K562 (cell line): ENCODE measurements around the gene MICU1. TPM values are rescaled to one million over a fixed set of nuclear protein-coding genes. Genes with fewer than 3 reads are reported as not detected.

Experiments used
- AFF4 ChIP-seq: sonication (generic); formaldehyde crosslinking; IDR thresholded peaks from 2 replicates; pipeline ENCODE4 v1.8.0; 2023; ENCODE audit warnings: mild to moderate bottlenecking, missing genetic modification reagents
- BRD9 ChIP-seq: fragments of 450-650 bp; IDR thresholded peaks from 2 replicates; pipeline ENCODE4 v1.6.1; 2018; ENCODE audit warnings: low read depth; ENCODE audit not compliant: partially characterized antibody
- CHD1 ChIP-seq: fragments of 200-600 bp; sonication (generic); IDR thresholded peaks from one replicate; pipeline ENCODE4 v1.6.1; 2012; ENCODE audit warnings: mild to moderate bottlenecking, moderate library complexity, low read length, inconsistent platforms
- CHD2 ChIP-seq: IDR thresholded peaks from 2 replicates; pipeline ENCODE4 v1.6.1; 2011; ENCODE audit warnings: low read depth, low read length
- E2F8 ChIP-seq: fragments of 450-650 bp; IDR thresholded peaks from 2 replicates; pipeline ENCODE4 v1.7.1; 2018; ENCODE audit warnings: mild to moderate bottlenecking, low read depth; ENCODE audit not compliant: partially characterized antibody
- ESRRB ChIP-seq: fragments of 250-450 bp; sonication (Bioruptor Pico); IDR thresholded peaks from 2 replicates; pipeline ENCODE4 v1.5.0; 2020; ENCODE audit warnings: mild to moderate bottlenecking, moderate library complexity, borderline replicate concordance
- FOS ChIP-seq: IDR thresholded peaks from 3 replicates; pipeline ENCODE4 v1.6.1; 2011; ENCODE audit not compliant: insufficient read length; ENCODE audit errors: extremely low read depth
- HDGF ChIP-seq: fragments of 450-650 bp; IDR thresholded peaks from 2 replicates; pipeline ENCODE4 v1.6.1; 2016
- KDM5B ChIP-seq: fragments of 200-600 bp; sonication (generic); IDR thresholded peaks from 2 replicates; pipeline ENCODE4 v1.6.1; 2012; ENCODE audit warnings: low read depth, mild to moderate bottlenecking, moderate library complexity, low read length, control low read depth, inconsistent platforms; ENCODE audit not compliant: insufficient replicate concordance
- MBD2 ChIP-seq: sonication (generic); IDR thresholded peaks from 2 replicates; pipeline ENCODE4 v1.6.1; 2016; ENCODE audit warnings: low read depth, borderline replicate concordance
- NEUROD1 ChIP-seq: fragments of 150-350 bp; IDR thresholded peaks from 2 replicates; pipeline ENCODE4 v1.6.1; 2014; ENCODE audit warnings: borderline replicate concordance, low read length, low read depth; ENCODE audit not compliant: partially characterized antibody
- RB1 ChIP-seq: fragments of 450-650 bp; IDR thresholded peaks from 2 replicates; pipeline ENCODE4 v1.6.1; 2017; ENCODE audit warnings: low read depth, mild to moderate bottlenecking
- SRSF9 ChIP-seq: fragments of 200-400 bp; formaldehyde crosslinking; IDR thresholded peaks from 2 replicates; pipeline ENCODE4 v1.6.1; 2017; ENCODE audit warnings: low read depth, low read length, borderline replicate concordance
- ZFP36 ChIP-seq: fragments of 150-350 bp; IDR thresholded peaks from 2 replicates; pipeline ENCODE4 v1.6.1; 2018; ENCODE audit warnings: low read length, low read depth; ENCODE audit not compliant: partially characterized antibody
- ZNF24 ChIP-seq: fragments of 450-650 bp; IDR thresholded peaks from 2 replicates; pipeline ENCODE4 v1.6.1; 2016
- ZNF316 ChIP-seq: fragments of 450-650 bp; IDR thresholded peaks from 2 replicates; pipeline ENCODE4 v1.6.1; 2016
- ZNF655 ChIP-seq: fragments of 250-450 bp; sonication (Bioruptor Pico); IDR thresholded peaks from 2 replicates; pipeline ENCODE4 v1.5.0; 2021
- polyA plus RNA-seq, 8 experiments: library from polyadenylated mRNA; depleted of rRNA in 4 of 8; stranded (reverse) in 5 of 8; unstranded in 3 of 8; fragments of >200 nt; fragmentation: Nextera tagmentation in 2 of 8; fragmentation: Illumina TruSeq in 1 of 8; extraction: Ambion mirVana in 2 of 8; extraction: Trizol in 1 of 8; gene quantifications; 2 replicates each; pipeline versions ENCODE4 v1.2.1 to v1.2.3, GENCODE V29; 2011 to 2014; ENCODE audit warnings: inconsistent platforms in 1 of 8, missing spikeins in 1 of 8
- total RNA-seq, 7 experiments: library from RNA; depleted of rRNA in 6 of 7; stranded (reverse); fragments of >200 nt in 6 of 7; fragmentation: Illumina TruSeq in 2 of 7; extraction: Trizol in 2 of 7; gene quantifications; 2 replicates each; pipeline versions ENCODE4 v1.2.1 to v1.2.3, GENCODE V29; 2011 to 2021; ENCODE audit warnings: low replicate concordance in 1 of 7
- TF ChIP-seq, protein P1 (sequence below): fragments of 250-450 bp; sonication (Bioruptor Pico); IDR thresholded peaks from 2 replicates; pipeline ENCODE4 v1.5.0; 2021; ENCODE audit warnings: mild to moderate bottlenecking, borderline replicate concordance

Gene MICU1
- total and polyA plus RNA-seq, 9 of the 15 experiments (the other 6 are each of a cell fraction or from before 2014, with no cell fraction given), result 29.3 to 76.8 (median 48.4) TPM

DNA sequence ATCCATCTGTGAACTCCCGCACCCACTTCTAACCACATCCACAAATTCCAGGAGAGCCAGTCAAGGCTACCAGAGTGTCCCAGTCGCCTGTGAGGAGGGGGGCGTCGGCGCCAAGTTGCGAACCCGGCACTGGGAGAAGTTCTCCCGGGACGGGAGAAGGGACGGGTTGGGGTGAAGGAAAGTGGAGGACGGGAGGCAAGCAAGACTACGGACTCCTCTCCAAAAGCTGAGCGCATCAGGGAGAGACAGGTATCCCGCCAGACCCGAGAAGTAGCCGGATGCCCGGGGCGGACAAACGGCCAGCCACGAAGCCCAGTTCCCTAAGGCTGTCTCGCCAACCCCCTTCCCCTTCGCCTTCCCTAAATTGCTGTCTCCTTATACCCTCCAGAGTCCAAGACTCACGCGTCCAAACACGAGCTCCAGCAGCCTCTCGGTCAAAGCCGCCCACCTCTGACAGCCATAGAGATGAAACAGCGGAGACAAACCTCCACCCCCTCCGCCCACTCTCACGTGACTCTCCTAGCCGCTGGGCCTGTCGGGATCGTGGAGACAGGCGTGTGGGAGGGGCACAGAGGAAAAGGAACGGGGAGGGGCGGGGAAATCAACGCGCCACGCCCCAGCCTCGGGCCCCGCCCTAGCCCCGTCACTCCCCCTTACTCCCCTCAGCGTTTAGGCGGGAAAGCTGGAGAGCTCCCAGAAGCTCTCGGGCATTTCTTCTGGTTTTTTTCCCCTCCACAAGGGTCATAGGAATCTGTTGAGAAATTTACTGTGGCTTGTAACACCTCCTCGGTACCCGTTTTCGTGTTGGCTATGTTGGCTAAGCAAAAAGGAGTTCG, at the start of gene MICU1 (continued):
- TF ChIP-seq NEUROD1 (peak; percentile 50), FOS (no peak), CHD2 (0 out of 2 replicates have a peak, but pooled peaks have one; percentile 8), HDGF (no peak), SRSF9 (no peak), AFF4 (CRISPR knock-in tag) (peak; percentile 85; the same call in 1 of the 2 replicates), CHD1 (peak; percentile 89), ZNF24 (no peak), ZNF316 (no peak), ESRRB (CRISPR knock-in tag) (no peak), ZNF655 (CRISPR knock-in tag) (no peak), KDM5B (peak; percentile 96), ZFP36 (no peak), RB1 (peak; percentile 99), BRD9 (peak; percentile 30), E2F8 (peak; percentile 98), MBD2 (peak; percentile 63; the same call in 1 of the 2 replicates)
- TF ChIP-seq, protein P1, sequence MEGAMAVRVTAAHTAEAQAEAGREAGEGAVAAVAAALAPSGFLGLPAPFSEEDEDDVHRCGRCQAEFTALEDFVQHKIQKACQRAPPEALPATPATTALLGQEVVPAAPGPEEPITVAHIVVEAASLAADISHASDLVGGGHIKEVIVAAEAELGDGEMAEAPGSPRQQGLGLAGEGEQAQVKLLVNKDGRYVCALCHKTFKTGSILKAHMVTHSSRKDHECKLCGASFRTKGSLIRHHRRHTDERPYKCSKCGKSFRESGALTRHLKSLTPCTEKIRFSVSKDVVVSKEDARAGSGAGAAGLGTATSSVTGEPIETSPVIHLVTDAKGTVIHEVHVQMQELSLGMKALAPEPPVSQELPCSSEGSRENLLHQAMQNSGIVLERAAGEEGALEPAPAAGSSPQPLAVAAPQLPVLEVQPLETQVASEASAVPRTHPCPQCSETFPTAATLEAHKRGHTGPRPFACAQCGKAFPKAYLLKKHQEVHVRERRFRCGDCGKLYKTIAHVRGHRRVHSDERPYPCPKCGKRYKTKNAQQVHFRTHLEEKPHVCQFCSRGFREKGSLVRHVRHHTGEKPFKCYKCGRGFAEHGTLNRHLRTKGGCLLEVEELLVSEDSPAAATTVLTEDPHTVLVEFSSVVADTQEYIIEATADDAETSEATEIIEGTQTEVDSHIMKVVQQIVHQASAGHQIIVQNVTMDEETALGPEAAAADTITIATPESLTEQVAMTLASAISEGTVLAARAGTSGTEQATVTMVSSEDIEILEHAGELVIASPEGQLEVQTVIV (CRISPR knock-in tag), result no peak
